GM12875 (cell line): Measurements from ENCODE around the gene ASIC3.

Experiments used
- H3K4me3 ChIP-seq: one replicate; pipeline ENCODE4 v1.5.1; 2011; ENCODE audit warnings: low read depth, low read length, control low read depth
- CTCF ChIP-seq: IDR thresholded peaks from 2 replicates; pipeline ENCODE4 v1.5.1; 2011; ENCODE audit warnings: low read depth, mild to moderate bottlenecking, control low read depth, inconsistent platforms, low read length, moderate library complexity, borderline replicate concordance; ENCODE audit not compliant: insufficient read depth

The ASIC3 gene

GRCh38 chr7:151005566-151005965 lies 42.8 kb upstream of the ASIC3 start:
- no peak overlapping the region for H3K4me3 ChIP-seq
- TF ChIP-seq CTCF = no peak

GRCh38 chr7:151006590-151007300 lies 41.6 kb upstream of the ASIC3 start:
- H3K4me3 ChIP-seq = no peak overlapping the region
- no peak for TF ChIP-seq CTCF

- no peak for TF ChIP-seq CTCF
- H3K4me3 ChIP-seq = no peak overlapping the region
Observed at GRCh38 chr7:151007469-151007898, 40.8 kb upstream of the ASIC3 start.

- TF ChIP-seq CTCF = no peak
- peak overlapping the region; percentile 46 for H3K4me3 ChIP-seq
Observed at GRCh38 chr7:151008143-151008510, 40.2 kb upstream of the ASIC3 start.

- H3K4me3 ChIP-seq = peak overlapping the region; percentile 46
- peak; percentile 96 for TF ChIP-seq CTCF
Observed at GRCh38 chr7:151008511-151009323, 39.6 kb upstream of the ASIC3 start.

GRCh38 chr7:151009327-151010036 lies 38.8 kb upstream of the ASIC3 start:
- no peak for TF ChIP-seq CTCF
- H3K4me3 ChIP-seq = no peak overlapping the region
